Measurements from ENCODE around the gene TSPAN11. TPM values are rescaled to one million over a fixed set of nuclear protein-coding genes. Genes with fewer than 3 reads are reported as not detected.

The TSPAN11 gene
- total RNA-seq, 1 donor from 2014 or later, result 17.5 TPM

DNA sequence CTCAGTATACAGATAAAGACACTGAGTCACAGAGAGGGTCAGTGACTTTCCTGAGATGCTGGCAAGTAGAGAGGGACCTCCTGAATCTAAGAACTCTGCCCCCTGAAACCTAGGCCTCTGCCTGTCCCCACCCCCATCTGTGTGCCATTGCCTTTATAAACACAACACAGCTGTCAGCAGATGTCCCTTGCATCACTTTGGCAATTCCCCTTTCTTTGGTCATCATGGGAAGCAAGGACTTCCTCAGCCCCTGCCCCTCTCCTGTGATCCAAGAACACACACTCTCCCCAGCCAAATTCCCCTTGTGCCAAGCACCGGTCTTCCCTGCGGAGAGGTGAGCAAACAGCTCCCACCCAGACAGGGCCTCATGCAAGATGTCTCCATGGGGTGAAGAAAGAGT, 8.3 kb downstream of the TSPAN11 start:
- Mint-ChIP-seq H3K27ac (no peak overlapping the region), H3K4me1 (ENCODE audit: low read depth) (peaks cover 14% of the 10 kb centered on the region), H3K9me3 (ENCODE audit: low read depth) (no peaks in the 10 kb centered on the region), H3K27me3 (peaks cover 9% of the 10 kb centered on the region), H3K36me3 (ENCODE audit: insufficient read depth) (no peaks in the 10 kb centered on the region), H3K4me3 (ENCODE audit: low read depth) (no peak overlapping the region)
- TF ChIP-seq, protein P1, sequence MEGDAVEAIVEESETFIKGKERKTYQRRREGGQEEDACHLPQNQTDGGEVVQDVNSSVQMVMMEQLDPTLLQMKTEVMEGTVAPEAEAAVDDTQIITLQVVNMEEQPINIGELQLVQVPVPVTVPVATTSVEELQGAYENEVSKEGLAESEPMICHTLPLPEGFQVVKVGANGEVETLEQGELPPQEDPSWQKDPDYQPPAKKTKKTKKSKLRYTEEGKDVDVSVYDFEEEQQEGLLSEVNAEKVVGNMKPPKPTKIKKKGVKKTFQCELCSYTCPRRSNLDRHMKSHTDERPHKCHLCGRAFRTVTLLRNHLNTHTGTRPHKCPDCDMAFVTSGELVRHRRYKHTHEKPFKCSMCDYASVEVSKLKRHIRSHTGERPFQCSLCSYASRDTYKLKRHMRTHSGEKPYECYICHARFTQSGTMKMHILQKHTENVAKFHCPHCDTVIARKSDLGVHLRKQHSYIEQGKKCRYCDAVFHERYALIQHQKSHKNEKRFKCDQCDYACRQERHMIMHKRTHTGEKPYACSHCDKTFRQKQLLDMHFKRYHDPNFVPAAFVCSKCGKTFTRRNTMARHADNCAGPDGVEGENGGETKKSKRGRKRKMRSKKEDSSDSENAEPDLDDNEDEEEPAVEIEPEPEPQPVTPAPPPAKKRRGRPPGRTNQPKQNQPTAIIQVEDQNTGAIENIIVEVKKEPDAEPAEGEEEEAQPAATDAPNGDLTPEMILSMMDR (IDR thresholded peaks at IDR 0.05; ENCODE audit: unreplicated experiment), result no peak
- no peak for DNase-seq (ENCODE audit: low spot score, unreplicated experiment)

DNA sequence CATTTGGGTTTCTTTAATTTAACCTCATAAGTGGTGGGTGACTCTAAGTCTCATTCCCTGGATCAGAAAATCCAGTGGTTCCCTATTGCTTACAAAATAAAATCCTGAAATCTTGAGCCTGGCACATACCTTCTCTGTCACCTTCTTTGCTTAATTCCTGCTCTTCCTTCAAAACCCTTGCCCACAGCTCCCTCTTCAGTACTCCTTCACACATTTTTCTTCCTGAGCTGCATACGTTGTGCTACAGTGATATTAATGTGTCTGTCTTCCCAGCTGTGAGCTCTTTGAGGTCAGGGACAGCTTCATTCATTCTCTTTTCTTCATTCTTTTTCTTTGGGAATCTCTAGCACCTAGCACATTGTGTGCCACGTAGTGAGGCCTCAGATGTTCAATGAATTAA, 9.5 kb downstream of the TSPAN11 start:
- peaks cover 7% of the 10 kb centered on the region for H3K27me3 Mint-ChIP-seq
- no peak overlapping the region for H3K27ac Mint-ChIP-seq
- DNase-seq (ENCODE audit: low spot score, unreplicated experiment), result no peak
- no peaks in the 10 kb centered on the region for H3K9me3 Mint-ChIP-seq (ENCODE audit: low read depth)
- no peaks in the 10 kb centered on the region for H3K36me3 Mint-ChIP-seq (ENCODE audit: insufficient read depth)
- H3K4me1 Mint-ChIP-seq (ENCODE audit: low read depth), result peaks cover 14% of the 10 kb centered on the region
- TF ChIP-seq, protein P1 (IDR thresholded peaks at IDR 0.05; ENCODE audit: unreplicated experiment), result no peak
- H3K4me3 Mint-ChIP-seq (ENCODE audit: low read depth), result no peak overlapping the region

DNA sequence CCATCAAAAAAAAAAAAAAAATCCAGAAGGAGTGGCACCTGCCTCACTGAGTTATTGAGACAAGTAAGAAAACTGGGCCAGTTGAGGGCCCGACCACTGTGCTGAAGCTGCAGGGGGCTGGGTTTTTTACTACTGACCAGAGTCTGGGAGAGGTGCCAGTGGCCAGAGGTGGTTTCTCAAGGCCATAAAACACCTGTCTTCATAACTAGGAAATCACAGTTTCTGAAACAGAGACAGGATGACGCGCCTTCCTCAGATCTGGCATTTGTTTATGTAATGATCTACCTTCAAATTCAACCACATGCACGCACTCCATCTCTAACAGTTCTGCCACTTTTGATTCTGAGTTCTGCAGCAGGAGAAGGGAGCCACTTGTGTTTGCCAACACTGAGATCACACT, 12.7 kb downstream of the TSPAN11 start:
- Mint-ChIP-seq H3K27ac (no peak overlapping the region), H3K36me3 (ENCODE audit: insufficient read depth) (no peaks in the 10 kb centered on the region), H3K4me1 (ENCODE audit: low read depth) (peaks cover 1% of the 10 kb centered on the region), H3K4me3 (ENCODE audit: low read depth) (no peak overlapping the region), H3K9me3 (ENCODE audit: low read depth) (no peaks in the 10 kb centered on the region), H3K27me3 (peaks cover 7% of the 10 kb centered on the region)
- TF ChIP-seq, protein P1 (IDR thresholded peaks at IDR 0.05; ENCODE audit: unreplicated experiment), result no peak
- no peak for DNase-seq (ENCODE audit: low spot score, unreplicated experiment)

DNA sequence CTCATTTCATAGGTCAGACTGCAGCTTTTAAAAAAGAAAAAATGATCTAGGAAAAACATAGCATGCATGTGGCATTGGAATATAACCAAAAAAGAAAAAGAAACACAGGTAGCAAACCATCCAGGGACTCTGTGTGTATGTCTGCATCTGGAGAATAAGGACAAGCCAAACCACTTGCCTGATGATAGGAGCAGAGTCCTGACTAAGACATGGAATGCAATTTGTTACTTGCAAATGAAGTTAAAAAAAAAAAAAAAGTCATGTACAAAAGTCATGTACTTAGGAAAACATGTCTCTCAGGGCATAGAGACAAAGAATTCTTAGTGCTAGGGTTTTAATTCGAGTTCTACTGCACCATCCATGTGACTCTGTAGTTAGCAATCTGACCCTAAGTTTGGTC, 15.9 kb downstream of the TSPAN11 start:
- Mint-ChIP-seq H3K4me3 (ENCODE audit: low read depth) (no peak overlapping the region), H3K9me3 (ENCODE audit: low read depth) (no peaks in the 10 kb centered on the region), H3K36me3 (ENCODE audit: insufficient read depth) (no peaks in the 10 kb centered on the region), H3K4me1 (ENCODE audit: low read depth) (no peaks in the 10 kb centered on the region), H3K27me3 (no peaks in the 10 kb centered on the region), H3K27ac (no peak overlapping the region)
- TF ChIP-seq, protein P1 (IDR thresholded peaks at IDR 0.05; ENCODE audit: unreplicated experiment), result no peak
- DNase-seq (ENCODE audit: low spot score, unreplicated experiment), result no peak

DNA sequence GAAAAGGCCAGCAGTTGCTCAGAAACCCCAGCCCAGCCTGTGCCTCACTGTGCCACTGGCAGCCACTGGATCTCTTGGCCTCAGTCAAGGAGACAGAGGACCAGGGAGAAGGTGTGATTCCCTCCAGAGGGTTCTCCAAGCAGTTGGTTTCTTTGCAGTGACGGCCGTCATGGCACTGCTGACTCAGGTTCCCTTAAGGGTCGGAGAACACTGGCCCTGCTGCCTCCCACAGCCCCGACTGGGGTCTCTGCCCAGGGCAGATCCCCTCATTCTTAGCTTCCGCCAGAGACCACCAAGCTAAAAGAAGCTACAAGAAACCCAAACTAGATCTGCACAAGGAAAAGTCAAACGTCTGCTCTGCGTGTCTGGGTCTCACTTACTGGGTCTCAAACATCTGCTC, 16.4 kb downstream of the TSPAN11 start:
- no peaks in the 10 kb centered on the region for H3K4me1 Mint-ChIP-seq (ENCODE audit: low read depth)
- H3K4me3 Mint-ChIP-seq (ENCODE audit: low read depth), result no peak overlapping the region
- TF ChIP-seq, protein P1 (IDR thresholded peaks at IDR 0.05; ENCODE audit: unreplicated experiment), result no peak
- no peak for DNase-seq (ENCODE audit: low spot score, unreplicated experiment)
- H3K36me3 Mint-ChIP-seq (ENCODE audit: insufficient read depth), result no peaks in the 10 kb centered on the region
- H3K9me3 Mint-ChIP-seq (ENCODE audit: low read depth), result no peaks in the 10 kb centered on the region
- no peak overlapping the region for H3K27ac Mint-ChIP-seq
- H3K27me3 Mint-ChIP-seq, result no peaks in the 10 kb centered on the region

Data from progenitor cell of endocrine pancreas (in vitro differentiated cells).